LNCAP (cell line): ENCODE measurements around the gene BEX3.

Experiments used
- CTCF ChIP-seq: fragments of 450-650 bp; IDR thresholded peaks from 2 replicates; pipeline ENCODE4 v1.5.1; 2017; ENCODE audit warnings: mild to moderate bottlenecking

BEX3 gene

DNA sequence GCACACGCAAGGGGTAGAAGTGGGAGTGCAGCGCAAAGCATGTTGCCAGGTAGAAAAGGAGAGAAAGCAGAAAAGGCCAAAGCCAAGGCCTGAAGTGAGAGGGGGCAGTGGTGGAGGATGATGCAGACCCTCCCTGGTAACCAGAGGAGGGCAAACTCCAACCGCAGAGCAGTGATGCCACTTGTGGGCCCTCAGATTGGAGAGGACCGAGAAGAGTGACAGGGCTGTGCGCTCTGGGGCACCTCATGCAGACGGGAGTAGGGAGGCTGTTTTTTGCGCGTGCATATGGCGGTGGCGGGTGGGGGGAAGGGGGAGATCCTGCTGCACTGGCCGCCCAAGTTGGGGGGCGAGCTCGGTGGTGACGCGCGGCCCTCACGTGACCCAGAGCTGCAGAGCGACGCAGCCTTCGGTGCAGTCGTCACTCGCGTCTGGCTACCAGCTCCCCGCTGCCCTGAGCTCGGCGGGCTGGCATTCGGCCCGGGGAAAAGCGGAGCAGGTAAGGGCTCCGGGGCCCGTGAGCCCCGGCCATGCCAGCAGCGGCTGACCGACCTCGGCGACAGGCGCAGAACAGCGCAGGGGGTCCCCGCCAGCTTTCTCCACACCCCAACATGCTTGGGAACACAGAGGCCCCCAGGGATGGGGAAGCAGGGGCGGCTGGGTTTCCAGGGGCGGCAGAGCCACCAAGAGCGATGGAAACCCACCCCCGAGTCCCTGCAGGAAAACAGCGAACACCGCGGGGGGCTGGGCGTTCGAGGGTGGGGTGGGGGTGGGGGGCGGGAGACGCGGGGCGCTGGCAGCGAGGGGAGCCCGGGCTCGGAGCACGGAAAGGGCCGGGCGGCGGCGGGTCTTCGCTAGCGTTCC lies at the start of gene BEX3:
Gene BEX3 (plus strand): TSS at position 421 of the 861 bp plus-strand sequence. CDS start 984 bp downstream, outside the sequence.
- no peak for TF ChIP-seq CTCF

- no peak for TF ChIP-seq CTCF
Measured at GRCh38 chrX:103329991-103330390, 46.3 kb upstream of the BEX3 start, which contains the start of gene TCEAL7. Gene TCEAL7, plus strand, starts transcription at chrX:103330239. Its CDS starts 1,165 bp downstream, at chrX:103331404.

DNA sequence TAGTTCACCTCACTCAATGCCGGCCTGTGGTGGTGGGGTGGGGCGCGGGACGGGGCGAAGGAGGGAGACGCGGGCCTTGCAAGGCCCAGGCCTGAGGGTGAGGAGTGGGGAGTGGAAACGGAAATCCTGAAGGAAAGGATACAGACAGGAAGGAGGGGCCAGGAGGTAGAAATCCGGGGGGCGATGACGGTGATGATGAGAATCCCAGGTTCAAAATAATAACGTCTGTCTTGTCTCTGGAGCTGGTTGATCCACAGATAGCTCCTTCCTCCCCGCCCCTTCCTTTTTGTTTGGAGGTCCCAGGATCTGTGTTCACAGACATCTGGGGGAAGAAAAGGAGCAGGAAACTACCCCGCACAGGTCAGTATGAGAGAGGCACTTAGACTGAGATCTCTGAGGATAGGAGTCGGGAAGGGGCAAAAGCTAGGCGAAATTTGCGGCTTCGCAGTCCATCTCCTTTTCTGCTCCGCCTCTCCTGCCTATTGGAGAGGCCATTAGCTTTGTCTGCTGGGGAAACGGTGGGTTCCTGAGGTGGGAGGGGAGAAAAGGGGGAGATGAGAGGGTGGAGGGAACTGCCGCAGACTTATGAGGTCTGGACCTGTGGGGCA lies 45.6 kb upstream of the BEX3 start:
- TF ChIP-seq CTCF, result no peak

GRCh38 chrX:103338663-103339062 lies 37.7 kb upstream of the BEX3 start:
- no peak for TF ChIP-seq CTCF

DNA sequence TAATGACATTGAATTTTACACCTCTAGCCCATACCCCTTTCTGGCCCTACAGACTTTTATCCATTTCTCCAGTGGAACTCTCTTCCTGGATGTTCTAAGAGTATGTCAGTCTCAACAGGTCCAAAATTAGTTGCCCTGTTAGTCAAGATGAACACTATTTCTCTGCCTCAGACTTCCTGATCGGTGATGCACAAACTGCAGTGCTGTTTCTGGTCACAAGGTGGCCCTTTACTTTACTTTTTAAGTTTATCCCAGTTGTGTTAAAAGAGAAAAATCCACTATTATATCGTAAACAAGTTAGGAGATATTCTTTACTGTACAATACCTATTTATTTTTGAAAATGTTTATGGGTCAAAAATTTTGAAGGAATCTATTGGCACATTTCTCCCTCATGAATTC lies 33.2 kb upstream of the BEX3 start:
- peak; percentile 64 for TF ChIP-seq CTCF

- TF ChIP-seq CTCF, result no peak
Measured at GRCh38 chrX:103344606-103345005, 31.7 kb upstream of the BEX3 start.

DNA sequence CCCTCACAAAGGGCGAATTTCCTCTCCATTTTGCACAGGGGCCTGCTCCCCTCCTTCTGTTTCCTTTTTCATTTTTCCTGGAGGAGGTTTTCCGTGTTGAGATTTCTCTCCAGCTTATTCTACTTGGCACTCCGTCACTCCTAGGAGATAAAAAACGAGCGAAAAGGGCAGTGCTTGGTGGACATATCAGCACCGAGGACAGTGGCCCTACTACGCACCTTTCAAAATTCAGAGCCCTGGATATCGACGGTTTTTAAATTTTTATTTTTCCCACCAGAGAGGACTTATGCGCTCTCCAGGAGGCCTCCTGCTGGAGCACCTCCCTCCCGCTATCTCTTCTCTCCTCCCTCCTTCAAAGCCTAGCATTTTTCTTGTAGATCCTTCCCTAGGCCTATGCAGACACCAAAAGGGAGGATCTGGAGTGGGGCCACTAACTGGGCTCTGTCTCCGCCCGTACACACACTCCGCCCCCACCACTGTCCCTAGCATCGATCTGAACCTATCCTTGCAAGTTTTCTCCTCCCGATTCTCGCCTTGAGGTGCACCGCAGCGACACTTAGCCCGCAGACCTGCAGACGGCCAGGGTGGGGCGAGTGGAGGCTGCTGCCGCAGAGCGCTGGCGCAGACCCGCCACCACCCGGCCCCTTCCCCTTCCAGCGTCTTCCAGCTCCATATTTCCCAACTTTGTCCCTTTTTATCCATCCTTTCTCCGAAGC lies 28.5 kb upstream of the BEX3 start:
- no peak for TF ChIP-seq CTCF
